SK-N-SH treated with all-trans-retinoic acid at 6 μM for 48 hours (cell line): Measurements from ENCODE around the gene GREB1.

Experiments used
- BACH2 ChIP-seq: fragments of 250-450 bp; sonication (Bioruptor Pico); IDR thresholded peaks from 2 replicates; pipeline ENCODE4 v1.9.0; 2021; ENCODE audit warnings: mild to moderate bottlenecking, borderline replicate concordance
- OSR1 ChIP-seq: fragments of 250-450 bp; sonication (Bioruptor Pico); IDR thresholded peaks from 2 replicates; pipeline ENCODE4 v1.8.0; 2022; ENCODE audit warnings: moderate library complexity, mild to moderate bottlenecking, inconsistent platforms
- PPARA ChIP-seq: fragments of 250-450 bp; sonication (Bioruptor Pico); IDR thresholded peaks from 2 replicates; pipeline ENCODE4 v1.5.0; 2020; ENCODE audit warnings: mild to moderate bottlenecking, borderline replicate concordance
- SNAI2 ChIP-seq: fragments of 250-450 bp; sonication (Bioruptor Pico); IDR thresholded peaks from 2 replicates; pipeline ENCODE4 v1.5.0; 2020; ENCODE audit warnings: mild to moderate bottlenecking, moderate library complexity
- TOX ChIP-seq: fragments of 250-450 bp; sonication (Bioruptor Pico); IDR thresholded peaks from 2 replicates; pipeline ENCODE4 v1.8.0; 2021; ENCODE audit warnings: mild to moderate bottlenecking, moderate library complexity, borderline replicate concordance
- ZC3H10 ChIP-seq: fragments of 250-450 bp; sonication (Bioruptor Pico); IDR thresholded peaks from 2 replicates; pipeline ENCODE4 v1.5.1; 2021; ENCODE audit warnings: mild to moderate bottlenecking, moderate library complexity
- TF ChIP-seq, protein P1 (sequence below): fragments of 250-450 bp; sonication (Bioruptor Pico); IDR thresholded peaks from 2 replicates; pipeline ENCODE4 v1.5.0; 2020; ENCODE audit warnings: mild to moderate bottlenecking, moderate library complexity
- TF ChIP-seq, protein P2 (sequence below): fragments of 250-450 bp; sonication (Bioruptor Pico); IDR thresholded peaks from 2 replicates; pipeline ENCODE4 v1.5.1; 2020; ENCODE audit warnings: low read depth, mild to moderate bottlenecking, moderate library complexity
- TF ChIP-seq, protein P3 (sequence below): fragments of 250-450 bp; sonication (Bioruptor Pico); IDR thresholded peaks from 2 replicates; pipeline ENCODE4 v1.8.0; 2021; ENCODE audit warnings: low read depth, mild to moderate bottlenecking, moderate library complexity, borderline replicate concordance
- TF ChIP-seq, protein P4 (sequence below): fragments of 250-450 bp; sonication (Bioruptor Pico); IDR thresholded peaks from 2 replicates; pipeline ENCODE4 v1.8.0; 2020; ENCODE audit warnings: mild to moderate bottlenecking, moderate library complexity, borderline replicate concordance

DNA sequence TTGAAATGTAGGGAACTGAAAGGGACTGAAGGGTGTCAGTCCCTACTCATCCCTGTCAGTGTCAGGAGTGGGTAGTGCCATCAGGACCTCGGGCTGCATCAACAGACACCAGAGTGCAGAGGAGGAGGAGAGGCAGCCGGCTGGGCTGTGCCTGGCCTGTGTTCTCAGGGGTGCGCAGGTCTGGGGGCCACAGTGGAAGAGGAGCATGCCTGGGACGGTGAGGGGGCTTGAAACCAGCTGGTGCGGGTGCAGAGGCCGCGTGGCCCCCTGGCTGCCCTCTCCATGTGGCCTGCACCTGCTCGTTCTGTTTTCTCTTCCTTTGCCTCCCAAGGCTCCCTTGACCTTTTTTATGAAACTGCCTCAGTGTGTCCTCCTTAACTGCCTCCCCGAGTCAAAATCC, 94.8 kb downstream of the GREB1 start:
- TF ChIP-seq, protein P1, sequence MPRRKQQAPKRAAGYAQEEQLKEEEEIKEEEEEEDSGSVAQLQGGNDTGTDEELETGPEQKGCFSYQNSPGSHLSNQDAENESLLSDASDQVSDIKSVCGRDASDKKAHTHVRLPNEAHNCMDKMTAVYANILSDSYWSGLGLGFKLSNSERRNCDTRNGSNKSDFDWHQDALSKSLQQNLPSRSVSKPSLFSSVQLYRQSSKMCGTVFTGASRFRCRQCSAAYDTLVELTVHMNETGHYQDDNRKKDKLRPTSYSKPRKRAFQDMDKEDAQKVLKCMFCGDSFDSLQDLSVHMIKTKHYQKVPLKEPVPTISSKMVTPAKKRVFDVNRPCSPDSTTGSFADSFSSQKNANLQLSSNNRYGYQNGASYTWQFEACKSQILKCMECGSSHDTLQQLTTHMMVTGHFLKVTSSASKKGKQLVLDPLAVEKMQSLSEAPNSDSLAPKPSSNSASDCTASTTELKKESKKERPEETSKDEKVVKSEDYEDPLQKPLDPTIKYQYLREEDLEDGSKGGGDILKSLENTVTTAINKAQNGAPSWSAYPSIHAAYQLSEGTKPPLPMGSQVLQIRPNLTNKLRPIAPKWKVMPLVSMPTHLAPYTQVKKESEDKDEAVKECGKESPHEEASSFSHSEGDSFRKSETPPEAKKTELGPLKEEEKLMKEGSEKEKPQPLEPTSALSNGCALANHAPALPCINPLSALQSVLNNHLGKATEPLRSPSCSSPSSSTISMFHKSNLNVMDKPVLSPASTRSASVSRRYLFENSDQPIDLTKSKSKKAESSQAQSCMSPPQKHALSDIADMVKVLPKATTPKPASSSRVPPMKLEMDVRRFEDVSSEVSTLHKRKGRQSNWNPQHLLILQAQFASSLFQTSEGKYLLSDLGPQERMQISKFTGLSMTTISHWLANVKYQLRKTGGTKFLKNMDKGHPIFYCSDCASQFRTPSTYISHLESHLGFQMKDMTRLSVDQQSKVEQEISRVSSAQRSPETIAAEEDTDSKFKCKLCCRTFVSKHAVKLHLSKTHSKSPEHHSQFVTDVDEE (CRISPR knock-in tag) = no peak
- TF ChIP-seq, protein P2, sequence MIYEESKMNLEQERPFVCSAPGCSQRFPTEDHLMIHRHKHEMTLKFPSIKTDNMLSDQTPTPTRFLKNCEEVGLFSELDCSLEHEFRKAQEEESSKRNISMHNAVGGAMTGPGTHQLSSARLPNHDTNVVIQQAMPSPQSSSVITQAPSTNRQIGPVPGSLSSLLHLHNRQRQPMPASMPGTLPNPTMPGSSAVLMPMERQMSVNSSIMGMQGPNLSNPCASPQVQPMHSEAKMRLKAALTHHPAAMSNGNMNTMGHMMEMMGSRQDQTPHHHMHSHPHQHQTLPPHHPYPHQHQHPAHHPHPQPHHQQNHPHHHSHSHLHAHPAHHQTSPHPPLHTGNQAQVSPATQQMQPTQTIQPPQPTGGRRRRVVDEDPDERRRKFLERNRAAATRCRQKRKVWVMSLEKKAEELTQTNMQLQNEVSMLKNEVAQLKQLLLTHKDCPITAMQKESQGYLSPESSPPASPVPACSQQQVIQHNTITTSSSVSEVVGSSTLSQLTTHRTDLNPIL (CRISPR knock-in tag) = no peak
- no peak for TF ChIP-seq SNAI2 (CRISPR knock-in tag)
- TF ChIP-seq, protein P3, sequence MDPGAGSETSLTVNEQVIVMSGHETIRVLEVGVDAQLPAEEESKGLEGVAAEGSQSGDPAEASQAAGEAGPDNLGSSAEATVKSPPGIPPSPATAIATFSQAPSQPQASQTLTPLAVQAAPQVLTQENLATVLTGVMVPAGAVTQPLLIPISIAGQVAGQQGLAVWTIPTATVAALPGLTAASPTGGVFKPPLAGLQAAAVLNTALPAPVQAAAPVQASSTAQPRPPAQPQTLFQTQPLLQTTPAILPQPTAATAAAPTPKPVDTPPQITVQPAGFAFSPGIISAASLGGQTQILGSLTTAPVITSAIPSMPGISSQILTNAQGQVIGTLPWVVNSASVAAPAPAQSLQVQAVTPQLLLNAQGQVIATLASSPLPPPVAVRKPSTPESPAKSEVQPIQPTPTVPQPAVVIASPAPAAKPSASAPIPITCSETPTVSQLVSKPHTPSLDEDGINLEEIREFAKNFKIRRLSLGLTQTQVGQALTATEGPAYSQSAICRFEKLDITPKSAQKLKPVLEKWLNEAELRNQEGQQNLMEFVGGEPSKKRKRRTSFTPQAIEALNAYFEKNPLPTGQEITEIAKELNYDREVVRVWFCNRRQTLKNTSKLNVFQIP = no peak
- TF ChIP-seq PPARA (CRISPR knock-in tag) = no peak
- no peak for TF ChIP-seq OSR1 (CRISPR knock-in tag)
- TF ChIP-seq, protein P4, sequence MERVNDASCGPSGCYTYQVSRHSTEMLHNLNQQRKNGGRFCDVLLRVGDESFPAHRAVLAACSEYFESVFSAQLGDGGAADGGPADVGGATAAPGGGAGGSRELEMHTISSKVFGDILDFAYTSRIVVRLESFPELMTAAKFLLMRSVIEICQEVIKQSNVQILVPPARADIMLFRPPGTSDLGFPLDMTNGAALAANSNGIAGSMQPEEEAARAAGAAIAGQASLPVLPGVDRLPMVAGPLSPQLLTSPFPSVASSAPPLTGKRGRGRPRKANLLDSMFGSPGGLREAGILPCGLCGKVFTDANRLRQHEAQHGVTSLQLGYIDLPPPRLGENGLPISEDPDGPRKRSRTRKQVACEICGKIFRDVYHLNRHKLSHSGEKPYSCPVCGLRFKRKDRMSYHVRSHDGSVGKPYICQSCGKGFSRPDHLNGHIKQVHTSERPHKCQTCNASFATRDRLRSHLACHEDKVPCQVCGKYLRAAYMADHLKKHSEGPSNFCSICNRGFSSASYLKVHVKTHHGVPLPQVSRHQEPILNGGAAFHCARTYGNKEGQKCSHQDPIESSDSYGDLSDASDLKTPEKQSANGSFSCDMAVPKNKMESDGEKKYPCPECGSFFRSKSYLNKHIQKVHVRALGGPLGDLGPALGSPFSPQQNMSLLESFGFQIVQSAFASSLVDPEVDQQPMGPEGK = no peak
- no peak for TF ChIP-seq ZC3H10 (CRISPR knock-in tag)
- TF ChIP-seq TOX (CRISPR knock-in tag) = no peak
- TF ChIP-seq BACH2 (CRISPR knock-in tag) = no peak
